Measurements from ENCODE around the gene PTPRZ1. TPM values are rescaled to one million over a fixed set of nuclear protein-coding genes. Genes with fewer than 3 reads are reported as not detected.

Gene PTPRZ1
- total RNA-seq, 1 donor from 2014 or later: 8.1 TPM

DNA sequence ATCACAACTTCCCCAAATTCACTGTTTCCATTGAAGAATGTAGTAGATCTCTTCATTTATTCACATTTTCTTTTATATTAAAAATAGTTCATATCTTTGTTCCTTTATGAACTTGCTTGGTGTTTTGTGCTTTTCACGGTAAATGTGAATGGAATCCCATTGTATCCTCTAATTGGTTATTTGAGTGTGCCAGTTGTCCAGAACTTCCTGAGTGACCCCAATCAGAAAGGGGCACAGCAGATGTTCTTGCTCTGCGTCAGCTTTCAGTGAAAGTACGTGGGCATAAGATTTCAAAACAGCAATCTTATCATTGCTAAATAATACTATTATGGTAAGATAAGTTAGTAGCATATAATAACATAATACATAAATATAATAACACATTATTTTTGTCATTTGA lies 47.0 kb downstream of the PTPRZ1 start:
- TF ChIP-seq POLR2AphosphoS5 (IDR thresholded peaks at IDR 0.05; ENCODE audit: insufficient read depth in 1 of 2, low read depth in 1 of 2) (no peak), POLR2A (IDR thresholded peaks at IDR 0.05) (no peak)
- TF ChIP-seq, protein P1, sequence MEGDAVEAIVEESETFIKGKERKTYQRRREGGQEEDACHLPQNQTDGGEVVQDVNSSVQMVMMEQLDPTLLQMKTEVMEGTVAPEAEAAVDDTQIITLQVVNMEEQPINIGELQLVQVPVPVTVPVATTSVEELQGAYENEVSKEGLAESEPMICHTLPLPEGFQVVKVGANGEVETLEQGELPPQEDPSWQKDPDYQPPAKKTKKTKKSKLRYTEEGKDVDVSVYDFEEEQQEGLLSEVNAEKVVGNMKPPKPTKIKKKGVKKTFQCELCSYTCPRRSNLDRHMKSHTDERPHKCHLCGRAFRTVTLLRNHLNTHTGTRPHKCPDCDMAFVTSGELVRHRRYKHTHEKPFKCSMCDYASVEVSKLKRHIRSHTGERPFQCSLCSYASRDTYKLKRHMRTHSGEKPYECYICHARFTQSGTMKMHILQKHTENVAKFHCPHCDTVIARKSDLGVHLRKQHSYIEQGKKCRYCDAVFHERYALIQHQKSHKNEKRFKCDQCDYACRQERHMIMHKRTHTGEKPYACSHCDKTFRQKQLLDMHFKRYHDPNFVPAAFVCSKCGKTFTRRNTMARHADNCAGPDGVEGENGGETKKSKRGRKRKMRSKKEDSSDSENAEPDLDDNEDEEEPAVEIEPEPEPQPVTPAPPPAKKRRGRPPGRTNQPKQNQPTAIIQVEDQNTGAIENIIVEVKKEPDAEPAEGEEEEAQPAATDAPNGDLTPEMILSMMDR (IDR thresholded peaks at IDR 0.05): no peak
- DNase-seq (ENCODE audit: extremely low spot score in 2 of 2): no peak
- intact Hi-C loops (cut with DNase I): no loop called here

DNA sequence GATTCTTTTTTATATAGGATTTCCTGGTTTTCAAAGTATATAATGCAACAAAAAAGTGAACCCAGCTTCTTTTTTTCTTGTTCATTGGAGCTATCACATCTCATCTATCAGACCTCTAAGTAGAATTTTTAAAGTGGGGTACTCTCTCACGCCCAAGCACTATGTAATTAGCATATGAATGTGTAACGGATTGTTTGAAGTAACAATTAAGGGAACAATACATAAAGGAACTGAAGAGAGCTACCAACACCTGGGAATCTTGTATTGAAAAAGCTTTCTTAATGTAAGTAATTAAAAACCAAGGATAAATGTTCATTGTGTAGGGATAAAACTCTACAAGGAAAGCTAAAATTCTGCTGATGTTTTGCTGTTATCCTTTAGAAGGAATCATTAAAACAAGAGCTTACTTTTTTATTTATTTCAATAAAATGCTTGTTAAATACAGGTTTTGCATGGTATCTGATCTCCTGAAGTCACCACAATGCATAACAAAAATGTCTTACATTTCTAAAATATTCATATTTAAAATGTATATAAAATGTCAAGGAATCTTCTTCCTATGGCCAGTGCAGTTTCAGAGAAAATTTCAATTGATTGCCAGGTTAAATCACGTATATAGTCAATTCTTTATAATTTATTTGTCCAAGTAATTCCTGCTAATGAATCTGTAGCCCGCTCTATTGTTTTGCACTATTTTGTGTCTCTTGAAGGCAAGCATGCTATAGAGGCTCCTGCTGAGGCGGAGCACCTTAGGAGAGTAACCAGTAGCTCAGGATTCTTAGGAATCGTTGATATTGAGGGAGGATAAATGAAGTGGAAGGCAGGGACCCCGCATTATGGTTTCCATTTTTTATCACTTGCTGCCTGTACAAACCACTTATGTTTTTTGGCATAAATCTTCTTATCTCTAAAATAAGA lies 51.6 kb downstream of the PTPRZ1 start:
- no peak for DNase-seq (ENCODE audit: extremely low spot score in 2 of 2)
- TF ChIP-seq POLR2A (IDR thresholded peaks at IDR 0.05) (no peak), POLR2AphosphoS5 (IDR thresholded peaks at IDR 0.05; ENCODE audit: insufficient read depth in 1 of 2, low read depth in 1 of 2) (no peak)
- TF ChIP-seq, protein P1 (IDR thresholded peaks at IDR 0.05): no peak
- Histone ChIP-seq H3K27me3 (no peaks in the 10 kb centered on the region), H3K36me3 (no peaks in the 10 kb centered on the region), H3K4me3 (no peak overlapping the region), H3K4me1 (no peaks in the 10 kb centered on the region), H3K27ac (no peak overlapping the region), H3K9me3 (no peaks in the 10 kb centered on the region)
- intact Hi-C loops (cut with DNase I): no loop called here

More for the DNA sequence above, 47.0 kb downstream of the PTPRZ1 start:
- Histone ChIP-seq H3K9me3 (no peaks in the 10 kb centered on the region), H3K36me3 (no peaks in the 10 kb centered on the region), H3K4me3 (no peak overlapping the region), H3K27ac (no peak overlapping the region), H3K27me3 (no peaks in the 10 kb centered on the region), H3K4me1 (no peaks in the 10 kb centered on the region)

DNA sequence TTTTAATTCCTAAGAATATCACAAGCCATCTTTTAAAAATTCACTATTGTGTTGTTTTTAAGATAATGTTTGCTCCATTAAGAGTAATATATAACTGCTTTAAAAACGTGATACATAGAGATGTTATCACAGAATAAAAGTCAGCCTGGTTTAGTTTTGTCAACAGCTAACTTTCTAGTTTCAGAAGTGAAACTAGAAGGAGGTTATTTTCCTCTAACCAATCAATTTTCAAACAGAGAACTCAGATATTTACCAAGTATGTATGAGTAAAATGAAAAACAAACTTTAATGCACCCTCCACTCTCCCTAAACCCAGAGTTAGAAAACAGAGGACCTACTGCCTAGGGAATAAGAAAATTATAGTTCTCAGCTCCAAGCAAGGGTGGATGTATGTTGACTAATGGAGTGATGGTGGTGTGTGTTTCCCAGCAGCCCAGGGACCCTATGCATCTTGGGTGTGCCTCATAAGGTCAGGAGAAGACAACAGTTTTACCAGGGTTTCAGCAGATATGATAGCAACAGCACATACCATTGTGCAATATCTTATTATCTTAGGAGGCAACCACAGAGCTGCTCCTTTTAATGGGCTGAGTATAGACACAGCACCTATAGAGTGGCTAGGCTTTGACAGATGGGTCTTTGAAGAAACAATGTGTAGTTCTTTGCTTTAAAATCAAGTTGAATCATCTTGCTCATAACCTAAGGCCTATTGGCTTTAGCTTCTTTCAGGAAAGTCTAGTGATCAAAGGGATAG lies 58.4 kb downstream of the PTPRZ1 start:
- no peak for DNase-seq (ENCODE audit: extremely low spot score in 2 of 2)
- Histone ChIP-seq H3K27me3 (no peaks in the 10 kb centered on the region), H3K36me3 (no peaks in the 10 kb centered on the region), H3K4me1 (no peaks in the 10 kb centered on the region), H3K9me3 (no peaks in the 10 kb centered on the region), H3K27ac (no peak overlapping the region), H3K4me3 (no peak overlapping the region)
- TF ChIP-seq, protein P1 (IDR thresholded peaks at IDR 0.05): no peak
- no peak for TF ChIP-seq POLR2AphosphoS5 (IDR thresholded peaks at IDR 0.05; ENCODE audit: insufficient read depth in 1 of 2, low read depth in 1 of 2)
- no peak for TF ChIP-seq POLR2A (IDR thresholded peaks at IDR 0.05)
- intact Hi-C loops (cut with DNase I): no loop called here

DNA sequence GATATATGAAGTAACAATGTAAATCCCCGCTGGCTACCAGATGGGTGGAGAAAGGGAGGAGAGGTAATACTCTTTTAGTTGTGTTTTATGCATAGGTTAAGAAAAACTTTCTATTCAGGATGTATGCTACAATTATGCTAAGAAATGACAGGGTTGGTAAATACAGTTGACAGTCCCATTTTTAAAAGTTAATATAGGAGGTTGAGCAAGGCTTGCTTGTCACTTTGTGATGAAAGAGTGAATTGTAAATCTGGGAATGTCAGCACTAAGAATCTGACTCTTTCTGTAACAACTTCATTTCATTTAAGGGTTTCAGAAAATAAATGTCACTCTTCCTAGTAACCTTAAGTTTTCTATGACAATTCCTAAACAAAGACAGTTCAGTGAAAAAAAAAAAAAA lies 59.8 kb downstream of the PTPRZ1 start:
- H3K9me3 ChIP-seq: no peaks in the 10 kb centered on the region
- no peaks in the 10 kb centered on the region for H3K4me1 ChIP-seq
- TF ChIP-seq, protein P1 (IDR thresholded peaks at IDR 0.05): no peak
- TF ChIP-seq POLR2AphosphoS5 (IDR thresholded peaks at IDR 0.05; ENCODE audit: insufficient read depth in 1 of 2, low read depth in 1 of 2) (no peak), POLR2A (IDR thresholded peaks at IDR 0.05) (no peak)
- intact Hi-C loops (cut with DNase I): no loop called here
- no peaks in the 10 kb centered on the region for H3K36me3 ChIP-seq
- no peak overlapping the region for H3K4me3 ChIP-seq
- H3K27me3 ChIP-seq: no peaks in the 10 kb centered on the region
- no peak overlapping the region for H3K27ac ChIP-seq
- DNase-seq (ENCODE audit: extremely low spot score in 2 of 2): no peak

Data from vagina (tissue), 2 donors.